Cardiac fibroblast (primary cell): ENCODE results near the gene CTNNAL1.
"Not testable (repeated sequence)": the region's sequence is repeated elsewhere in the genome, so short reads cannot be mapped to it uniquely, and the experiment has no call there.

Experiments
- DNase-seq, 2 donors: peaks; one replicate each; pipeline versions ENCODE4 v3.0.0 to v3.0.0-alpha.2; 2010; ENCODE audit warnings: low read depth in 2 of 2
- H3K4me3 ChIP-seq, 2 donors: replicated peaks in 1 of 2; 1 replicate in 1 of 2; 2 replicates in 1 of 2; pipeline ENCODE4 v1.5.1; 2011; ENCODE audit warnings: low read depth in 2 of 2, low read length in 2 of 2, mild to moderate bottlenecking in 2 of 2, moderate library complexity in 1 of 2
- CTCF ChIP-seq: IDR thresholded peaks from one replicate; pipeline ENCODE4 v1.5.1; 2011; ENCODE audit warnings: low read depth, mild to moderate bottlenecking, low read length, inconsistent platforms

CTNNAL1 gene

GRCh38 chr9:108921200-108921599 lies 92.1 kb downstream of the CTNNAL1 start:
- no peak overlapping the region for H3K4me3 ChIP-seq
- DNase-seq = no peak
- TF ChIP-seq CTCF = no peak

- not testable (repeated sequence) for DNase-seq, H3K4me3 ChIP-seq
Observed at GRCh38 chr9:108920401-108920800, 92.9 kb downstream of the CTNNAL1 start.

- H3K4me3 ChIP-seq = no peak overlapping the region
- no peak for DNase-seq
- TF ChIP-seq CTCF = no peak
Observed at GRCh38 chr9:108919517-108919916, 93.8 kb downstream of the CTNNAL1 start.

- no peak for DNase-seq
- H3K4me3 ChIP-seq = no peak overlapping the region
- TF ChIP-seq CTCF = no peak
Observed at GRCh38 chr9:108913391-108913790, 99.9 kb downstream of the CTNNAL1 start.

DNA sequence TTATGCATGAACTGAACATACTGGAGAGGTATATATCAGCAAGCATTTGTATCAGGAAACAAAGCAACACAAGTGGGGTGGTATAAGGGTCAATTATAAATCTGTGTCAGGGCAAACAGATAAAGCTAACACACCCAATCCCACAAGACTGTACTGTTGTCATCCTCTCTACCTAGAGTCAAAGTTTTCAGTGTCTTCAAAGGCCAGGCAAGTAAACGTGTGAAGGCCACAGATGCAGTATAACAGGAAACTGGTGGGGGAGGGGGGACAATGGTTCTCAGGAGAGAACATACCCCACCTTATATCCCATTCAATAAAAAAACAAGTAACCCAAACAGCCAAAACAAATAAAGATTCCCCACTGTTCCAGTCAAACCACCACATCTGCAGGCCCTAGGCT lies 101.5 kb downstream of the CTNNAL1 start:
- no peak for TF ChIP-seq CTCF
- no peak for DNase-seq
- no peak overlapping the region for H3K4me3 ChIP-seq

- no peak overlapping the region for H3K4me3 ChIP-seq
- no peak for TF ChIP-seq CTCF
- DNase-seq = no peak
Observed at GRCh38 chr9:108910914-108911313, 102.4 kb downstream of the CTNNAL1 start.

- H3K4me3 ChIP-seq = no peak overlapping the region
- DNase-seq = no peak
- TF ChIP-seq CTCF = no peak
Observed at GRCh38 chr9:108910402-108910801, 102.9 kb downstream of the CTNNAL1 start.
